ENCODE measurements around the gene CD8B.

DNA sequence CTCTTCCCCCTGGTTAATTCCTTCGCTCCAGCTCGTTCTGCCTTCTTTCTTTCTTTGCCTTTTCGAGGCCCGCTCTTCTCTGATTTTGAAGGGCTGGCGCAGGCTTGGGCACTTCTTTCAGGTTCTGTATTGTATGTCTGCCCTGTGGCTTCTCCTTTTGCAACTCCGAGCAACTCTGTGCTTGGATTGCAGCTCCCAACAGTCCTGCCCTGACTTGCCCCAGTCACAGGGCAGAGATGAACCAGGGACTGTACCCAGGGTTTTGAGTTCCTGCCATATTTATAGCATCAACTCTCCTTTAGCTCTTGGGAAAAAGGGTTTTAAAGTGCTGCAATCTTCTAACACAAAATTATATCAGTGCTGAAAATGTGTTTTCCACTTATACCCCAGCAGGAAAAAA lies 39.8 kb downstream of the CD8B start:
- no peak for TF ChIP-seq POLR2AphosphoS5 (IDR thresholded peaks at IDR 0.05)
- TF ChIP-seq, protein P1, sequence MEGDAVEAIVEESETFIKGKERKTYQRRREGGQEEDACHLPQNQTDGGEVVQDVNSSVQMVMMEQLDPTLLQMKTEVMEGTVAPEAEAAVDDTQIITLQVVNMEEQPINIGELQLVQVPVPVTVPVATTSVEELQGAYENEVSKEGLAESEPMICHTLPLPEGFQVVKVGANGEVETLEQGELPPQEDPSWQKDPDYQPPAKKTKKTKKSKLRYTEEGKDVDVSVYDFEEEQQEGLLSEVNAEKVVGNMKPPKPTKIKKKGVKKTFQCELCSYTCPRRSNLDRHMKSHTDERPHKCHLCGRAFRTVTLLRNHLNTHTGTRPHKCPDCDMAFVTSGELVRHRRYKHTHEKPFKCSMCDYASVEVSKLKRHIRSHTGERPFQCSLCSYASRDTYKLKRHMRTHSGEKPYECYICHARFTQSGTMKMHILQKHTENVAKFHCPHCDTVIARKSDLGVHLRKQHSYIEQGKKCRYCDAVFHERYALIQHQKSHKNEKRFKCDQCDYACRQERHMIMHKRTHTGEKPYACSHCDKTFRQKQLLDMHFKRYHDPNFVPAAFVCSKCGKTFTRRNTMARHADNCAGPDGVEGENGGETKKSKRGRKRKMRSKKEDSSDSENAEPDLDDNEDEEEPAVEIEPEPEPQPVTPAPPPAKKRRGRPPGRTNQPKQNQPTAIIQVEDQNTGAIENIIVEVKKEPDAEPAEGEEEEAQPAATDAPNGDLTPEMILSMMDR (IDR thresholded peaks at IDR 0.05): no peak
- no peak for TF ChIP-seq EP300 (IDR thresholded peaks at IDR 0.05)

Measured in suprapubic skin (tissue), 4 donors.